ENCODE data around the gene LPP.

DNA sequence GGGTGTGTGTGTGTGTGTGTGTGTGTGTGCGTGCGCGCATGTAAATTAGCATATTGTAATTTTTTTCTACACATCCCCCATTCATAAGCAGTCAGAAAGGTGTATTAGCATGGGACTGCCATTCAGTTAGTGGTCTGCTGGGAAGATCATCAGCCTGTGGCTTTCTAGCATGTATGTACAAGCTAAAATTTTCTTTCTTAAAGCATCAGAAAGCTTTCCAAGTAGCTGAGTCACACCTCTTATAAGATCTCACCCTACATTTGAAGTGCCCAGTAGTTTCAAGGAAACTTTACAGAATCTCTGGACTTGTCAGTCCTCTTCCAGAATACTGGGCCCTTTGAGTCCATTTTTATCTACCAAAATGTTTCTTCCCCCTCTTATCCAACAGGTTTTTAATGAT, 606.5 kb downstream of the LPP start:
- no peak for TF ChIP-seq POLR2AphosphoS5 (IDR thresholded peaks at IDR 0.05; ENCODE audit: low read length)
- TF ChIP-seq, protein P1, sequence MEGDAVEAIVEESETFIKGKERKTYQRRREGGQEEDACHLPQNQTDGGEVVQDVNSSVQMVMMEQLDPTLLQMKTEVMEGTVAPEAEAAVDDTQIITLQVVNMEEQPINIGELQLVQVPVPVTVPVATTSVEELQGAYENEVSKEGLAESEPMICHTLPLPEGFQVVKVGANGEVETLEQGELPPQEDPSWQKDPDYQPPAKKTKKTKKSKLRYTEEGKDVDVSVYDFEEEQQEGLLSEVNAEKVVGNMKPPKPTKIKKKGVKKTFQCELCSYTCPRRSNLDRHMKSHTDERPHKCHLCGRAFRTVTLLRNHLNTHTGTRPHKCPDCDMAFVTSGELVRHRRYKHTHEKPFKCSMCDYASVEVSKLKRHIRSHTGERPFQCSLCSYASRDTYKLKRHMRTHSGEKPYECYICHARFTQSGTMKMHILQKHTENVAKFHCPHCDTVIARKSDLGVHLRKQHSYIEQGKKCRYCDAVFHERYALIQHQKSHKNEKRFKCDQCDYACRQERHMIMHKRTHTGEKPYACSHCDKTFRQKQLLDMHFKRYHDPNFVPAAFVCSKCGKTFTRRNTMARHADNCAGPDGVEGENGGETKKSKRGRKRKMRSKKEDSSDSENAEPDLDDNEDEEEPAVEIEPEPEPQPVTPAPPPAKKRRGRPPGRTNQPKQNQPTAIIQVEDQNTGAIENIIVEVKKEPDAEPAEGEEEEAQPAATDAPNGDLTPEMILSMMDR (IDR thresholded peaks at IDR 0.05 in 2 of 3, conservative IDR thresholded peaks at IDR 0.05 in 1 of 3; ENCODE audit: control insufficient read depth in 2 of 3, extremely low read depth in 1 of 3, insufficient read depth in 1 of 3, low read depth in 3 of 3, low read length in 3 of 3) = no peak
- TF ChIP-seq JUND (IDR thresholded peaks at IDR 0.05; ENCODE audit: low read depth, low read length) = no peak
- no peak for TF ChIP-seq POLR2AphosphoS2 (IDR thresholded peaks at IDR 0.05; ENCODE audit: low read depth, low read length)
- no peak for TF ChIP-seq ZNF217 (IDR thresholded peaks at IDR 0.05)
- TF ChIP-seq, protein P2, sequence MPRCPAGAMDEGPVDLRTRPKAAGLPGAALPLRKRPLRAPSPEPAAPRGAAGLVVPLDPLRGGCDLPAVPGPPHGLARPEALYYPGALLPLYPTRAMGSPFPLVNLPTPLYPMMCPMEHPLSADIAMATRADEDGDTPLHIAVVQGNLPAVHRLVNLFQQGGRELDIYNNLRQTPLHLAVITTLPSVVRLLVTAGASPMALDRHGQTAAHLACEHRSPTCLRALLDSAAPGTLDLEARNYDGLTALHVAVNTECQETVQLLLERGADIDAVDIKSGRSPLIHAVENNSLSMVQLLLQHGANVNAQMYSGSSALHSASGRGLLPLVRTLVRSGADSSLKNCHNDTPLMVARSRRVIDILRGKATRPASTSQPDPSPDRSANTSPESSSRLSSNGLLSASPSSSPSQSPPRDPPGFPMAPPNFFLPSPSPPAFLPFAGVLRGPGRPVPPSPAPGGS (IDR thresholded peaks at IDR 0.05; ENCODE audit: borderline replicate concordance, insufficient read depth, low read depth, low read length, poor library complexity, severe bottlenecking) = no peak
- TF ChIP-seq POU2F2 (IDR thresholded peaks at IDR 0.05; ENCODE audit: borderline replicate concordance, low read depth, low read length) = no peak
- TF ChIP-seq SIN3A (IDR thresholded peaks at IDR 0.05; ENCODE audit: low read depth, low read length) = no peak
- TF ChIP-seq SPI1 (IDR thresholded peaks at IDR 0.05; ENCODE audit: borderline replicate concordance, insufficient read depth, low read depth, low read length) = no peak
- no peak for TF ChIP-seq FOXK2 (IDR thresholded peaks at IDR 0.05)
- TF ChIP-seq, protein P3, sequence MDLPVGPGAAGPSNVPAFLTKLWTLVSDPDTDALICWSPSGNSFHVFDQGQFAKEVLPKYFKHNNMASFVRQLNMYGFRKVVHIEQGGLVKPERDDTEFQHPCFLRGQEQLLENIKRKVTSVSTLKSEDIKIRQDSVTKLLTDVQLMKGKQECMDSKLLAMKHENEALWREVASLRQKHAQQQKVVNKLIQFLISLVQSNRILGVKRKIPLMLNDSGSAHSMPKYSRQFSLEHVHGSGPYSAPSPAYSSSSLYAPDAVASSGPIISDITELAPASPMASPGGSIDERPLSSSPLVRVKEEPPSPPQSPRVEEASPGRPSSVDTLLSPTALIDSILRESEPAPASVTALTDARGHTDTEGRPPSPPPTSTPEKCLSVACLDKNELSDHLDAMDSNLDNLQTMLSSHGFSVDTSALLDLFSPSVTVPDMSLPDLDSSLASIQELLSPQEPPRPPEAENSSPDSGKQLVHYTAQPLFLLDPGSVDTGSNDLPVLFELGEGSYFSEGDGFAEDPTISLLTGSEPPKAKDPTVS (IDR thresholded peaks at IDR 0.05; ENCODE audit: low read depth, low read length) = no peak
- no peak for TF ChIP-seq EGR1 (IDR thresholded peaks at IDR 0.05; ENCODE audit: borderline replicate concordance in 1 of 2, low read depth in 2 of 2, low read length in 2 of 2)
- no peak for TF ChIP-seq STAT3 (IDR thresholded peaks at IDR 0.05; ENCODE audit: low read depth, low read length)

All from GM12878 (cell line).